Mucosa of gallbladder (tissue), 1 donor: Measurements from ENCODE around the gene TMEM139. TPM values are rescaled to one million over a fixed set of nuclear protein-coding genes. Genes with fewer than 3 reads are reported as not detected.

Experiments
- DNase-seq: peaks from one replicate; pipeline ENCODE4 v3.0.0-alpha.2; 2020; ENCODE audit warnings: low spot score
- total RNA-seq: library from RNA; stranded (reverse); gene quantifications from one replicate; pipeline ENCODE4 v1.2.1, GENCODE V29; 2021
- donor health status: DM: no; HTN: no; CAD: no.

Gene TMEM139
- total RNA-seq, 1 donor from 2014 or later, result 47.8 TPM

DNA sequence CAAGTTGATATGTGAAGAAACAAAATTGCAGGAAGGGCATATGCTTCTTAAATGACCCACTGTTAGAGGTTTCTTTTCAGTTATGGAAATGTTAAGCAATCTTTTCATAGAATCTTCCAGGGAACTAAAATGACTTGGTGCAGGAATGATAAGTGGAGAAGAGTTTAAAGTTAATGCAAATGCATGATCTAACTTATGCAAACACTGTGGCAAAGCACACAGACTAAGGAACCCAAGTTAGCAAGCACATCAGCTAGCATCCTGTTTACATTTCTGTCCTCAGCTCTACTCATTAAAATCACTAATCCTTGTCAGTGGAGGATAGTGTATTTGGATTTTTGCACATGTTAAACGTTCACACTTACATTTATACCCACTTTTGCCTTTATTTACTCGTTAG is 40.5 kb downstream of the TMEM139 start:
- DNase-seq, result no peak

DNA sequence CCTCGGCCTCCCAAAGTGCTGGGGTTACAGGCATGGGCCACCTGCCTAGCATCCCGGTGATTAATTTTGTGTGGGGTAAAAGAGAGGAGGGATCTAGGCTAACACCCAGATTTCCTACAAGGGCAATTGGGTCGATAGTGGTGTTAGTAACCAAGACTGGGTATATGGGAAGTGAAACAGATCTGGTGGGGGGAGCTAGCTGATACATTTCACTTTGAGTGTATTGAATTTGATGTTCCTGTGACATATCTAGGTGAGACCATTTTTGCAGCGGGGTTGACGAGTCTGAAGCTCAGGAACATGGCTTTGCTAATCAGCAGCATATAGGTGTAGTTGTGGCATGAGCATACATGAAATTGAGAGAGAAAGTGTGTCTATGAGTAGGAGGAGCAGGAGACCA is 43.1 kb downstream of the TMEM139 start:
- no peak for DNase-seq

DNA sequence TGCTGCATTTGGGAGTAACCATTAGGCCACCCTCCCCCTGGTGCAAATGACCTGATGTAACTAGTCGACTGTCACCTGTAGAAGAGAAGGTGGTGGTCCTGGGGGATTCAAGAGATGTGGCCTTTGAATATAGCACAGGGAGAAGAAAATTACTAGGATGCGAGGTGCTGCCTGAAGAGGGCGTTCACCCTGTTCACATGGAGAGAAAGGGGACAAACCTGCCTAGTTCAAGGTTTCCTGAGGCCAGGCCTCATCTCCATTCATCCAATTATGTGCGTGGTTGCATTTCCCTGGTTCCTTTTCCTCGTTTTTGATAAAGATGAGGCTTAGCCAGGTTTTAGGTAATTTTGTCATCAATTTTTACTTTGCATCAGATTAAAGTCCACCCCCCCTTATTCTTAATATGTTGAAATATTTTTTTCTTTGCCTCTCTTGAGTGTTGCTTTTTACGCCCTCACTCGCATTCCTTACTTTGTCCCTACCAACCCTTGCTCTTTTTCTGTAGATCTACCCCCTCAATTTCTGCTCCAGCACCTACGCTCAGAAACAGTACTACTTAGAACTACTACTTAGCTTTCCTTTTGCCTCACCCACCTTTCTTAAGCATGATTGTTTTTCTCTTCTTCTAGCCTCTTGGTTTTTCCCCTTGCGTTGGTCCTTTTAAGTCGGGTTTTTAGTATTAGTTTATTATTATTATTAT is 44.9 kb downstream of the TMEM139 start:
- no peak for DNase-seq

DNA sequence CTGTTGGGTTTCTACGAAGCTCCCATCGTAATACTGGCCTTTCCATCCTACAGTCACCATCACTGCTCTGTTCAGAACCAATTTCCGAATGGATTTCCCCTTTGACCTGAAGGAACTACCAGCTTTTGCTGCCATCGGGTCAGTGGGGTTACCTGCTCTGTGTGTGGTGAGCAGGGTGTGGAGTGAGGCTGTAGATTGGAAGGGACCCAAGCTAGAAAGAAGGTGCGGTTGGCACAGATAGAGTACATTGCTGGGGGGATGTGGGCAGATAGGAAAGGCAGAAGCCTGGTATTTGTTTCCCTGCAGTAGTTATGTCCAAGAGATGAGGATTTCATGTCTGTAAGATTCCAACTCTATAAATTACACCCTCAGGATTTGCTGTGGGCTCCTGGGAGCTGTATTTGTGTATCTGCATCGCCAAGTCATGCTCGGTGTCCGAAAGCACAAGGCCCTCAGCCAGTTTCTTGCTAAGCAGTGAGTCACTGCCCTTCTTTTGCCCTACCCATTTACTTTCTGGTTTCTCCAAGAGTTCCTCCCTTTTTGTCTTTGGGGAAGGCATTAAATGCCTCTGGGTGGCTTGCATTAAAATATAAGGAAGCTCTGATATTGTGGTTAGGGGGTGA is 46.5 kb downstream of the TMEM139 start:
- DNase-seq, result peak; percentile 72

DNA sequence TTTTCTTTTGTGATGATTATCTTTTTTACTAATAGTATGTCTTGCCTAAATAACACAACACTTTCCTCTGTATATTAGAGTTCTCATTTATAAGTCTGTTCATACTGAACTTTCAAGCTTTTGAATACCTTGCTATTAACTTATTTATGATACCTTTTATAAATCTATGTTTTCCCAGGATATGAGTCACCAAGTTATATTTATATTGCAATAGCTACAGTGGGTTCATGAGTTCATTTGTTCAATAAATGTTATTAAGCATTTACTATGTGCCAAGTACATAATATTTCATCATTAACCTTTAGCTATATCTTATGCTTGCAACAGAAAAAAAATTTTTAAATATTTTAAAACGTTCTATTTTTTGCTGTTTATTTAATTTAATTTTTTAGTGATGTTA is 49.5 kb downstream of the TMEM139 start:
- DNase-seq, result no peak

DNA sequence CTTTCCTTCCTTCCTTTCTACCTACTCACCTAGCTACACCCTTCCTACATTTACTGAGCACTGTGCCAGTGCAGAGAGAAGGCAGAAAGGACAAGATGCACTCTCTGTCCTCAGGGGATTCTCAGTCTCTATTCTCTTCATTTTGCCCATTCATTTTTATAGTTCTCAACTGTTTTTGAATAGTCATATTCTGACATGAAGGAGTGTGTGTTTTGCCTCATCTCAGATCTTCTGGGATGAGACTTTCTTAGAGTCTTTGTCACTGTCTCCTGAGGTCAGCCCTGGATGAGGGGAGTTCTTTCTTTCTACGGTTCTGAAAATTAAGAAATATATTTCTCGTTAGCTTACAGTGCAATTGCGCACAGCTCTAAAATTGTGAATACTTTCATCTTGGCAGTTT is 52.5 kb downstream of the TMEM139 start:
- DNase-seq, result no peak

Other genes with a start within 250 kb of the TMEM139 start
- gene OR6V1, start 232.6 kb upstream of the TMEM139 start, total RNA-seq, result not detected
- not detected for gene PIP, start 152.9 kb upstream of the TMEM139 start, total RNA-seq
- gene TAS2R39, start 101.5 kb upstream of the TMEM139 start, total RNA-seq, result not detected
- not detected for gene TAS2R40, start 62.9 kb upstream of the TMEM139 start, total RNA-seq
- gene GSTK1, start 21.5 kb upstream of the TMEM139 start, total RNA-seq, result 252 TPM
- 38.7 TPM for gene CASP2, start 3.4 kb downstream of the TMEM139 start, total RNA-seq
- gene CLCN1, start 31.2 kb downstream of the TMEM139 start, total RNA-seq, result 1.2 TPM
- 6.6 TPM for gene FAM131B, start 77.8 kb downstream of the TMEM139 start, total RNA-seq
- 276 TPM for gene ZYX, start 96.4 kb downstream of the TMEM139 start, total RNA-seq
- 38.0 TPM for gene EPHA1, start 123.9 kb downstream of the TMEM139 start, total RNA-seq
- gene TAS2R60, start 158.5 kb downstream of the TMEM139 start, total RNA-seq, result not detected
- not detected for gene TAS2R41, start 192.9 kb downstream of the TMEM139 start, total RNA-seq